NCI-H2196 (cell line): ENCODE measurements around the gene TIMM23.
"Not testable (repeated sequence)": the region's sequence is repeated elsewhere in the genome, so short reads cannot be mapped to it uniquely, and the experiment has no call there.

Experiments used
- DNase-seq: peaks from one replicate; lab custom pipeline; 2025; ENCODE audit not compliant: unreplicated experiment; lab: John Stamatoyannopoulos, UW

Gene TIMM23

DNA sequence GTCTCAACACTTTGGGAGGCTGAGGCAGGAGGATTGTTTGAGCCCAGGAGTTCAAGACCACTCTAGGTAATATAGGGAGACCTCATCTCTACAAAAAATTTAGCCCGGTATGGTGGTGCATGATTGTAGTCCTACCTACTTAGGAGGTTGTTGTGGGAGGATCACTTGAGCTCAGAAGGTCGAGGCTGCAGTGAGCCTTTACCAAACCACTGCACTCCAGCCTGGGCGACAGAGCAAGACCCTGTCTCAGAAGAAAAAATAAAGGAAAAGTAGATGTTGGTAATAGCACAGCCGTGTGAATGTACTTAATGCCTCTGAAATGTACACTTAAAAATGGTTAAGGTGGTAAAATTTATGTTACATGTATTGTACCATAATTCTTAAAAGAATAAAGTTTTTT, 25.3 kb downstream of the TIMM23 start:
- DNase-seq, result no peak

DNA sequence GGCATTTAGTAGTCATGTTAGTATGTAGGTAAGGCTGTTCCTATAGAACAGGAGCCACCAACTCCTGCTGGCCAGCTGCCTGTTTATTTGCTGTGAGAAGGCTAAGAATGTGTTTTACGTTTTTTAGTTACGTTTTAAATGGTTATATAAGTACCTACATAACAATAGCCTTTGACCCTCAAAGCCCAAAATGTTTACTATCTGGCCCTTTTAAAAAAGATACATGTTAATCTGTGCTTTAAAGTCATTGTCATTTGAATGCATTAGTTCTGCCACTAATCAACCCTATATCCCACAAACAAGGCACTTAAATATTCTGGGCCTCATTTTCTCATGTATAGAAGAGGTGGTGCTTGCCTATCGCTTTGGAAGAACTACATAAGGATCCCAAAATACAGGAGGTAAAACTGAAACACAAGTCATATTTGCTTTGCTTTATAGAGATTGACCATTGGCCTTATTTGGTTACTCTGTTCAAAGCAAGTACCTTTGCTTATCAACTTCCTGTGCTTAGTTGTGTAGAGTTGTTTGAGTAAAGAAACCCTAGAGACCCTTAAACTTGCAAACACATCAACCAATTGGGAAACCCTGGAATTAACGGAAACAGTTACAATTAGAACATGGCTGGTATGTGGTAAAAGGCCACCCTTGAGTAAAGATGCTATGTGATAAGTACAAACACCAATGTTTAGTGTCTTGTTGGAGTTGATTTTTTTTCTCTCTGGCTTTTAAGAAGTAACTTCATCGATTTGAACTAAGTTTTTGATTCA, 25.9 kb downstream of the TIMM23 start:
- DNase-seq, result no peak

DNA sequence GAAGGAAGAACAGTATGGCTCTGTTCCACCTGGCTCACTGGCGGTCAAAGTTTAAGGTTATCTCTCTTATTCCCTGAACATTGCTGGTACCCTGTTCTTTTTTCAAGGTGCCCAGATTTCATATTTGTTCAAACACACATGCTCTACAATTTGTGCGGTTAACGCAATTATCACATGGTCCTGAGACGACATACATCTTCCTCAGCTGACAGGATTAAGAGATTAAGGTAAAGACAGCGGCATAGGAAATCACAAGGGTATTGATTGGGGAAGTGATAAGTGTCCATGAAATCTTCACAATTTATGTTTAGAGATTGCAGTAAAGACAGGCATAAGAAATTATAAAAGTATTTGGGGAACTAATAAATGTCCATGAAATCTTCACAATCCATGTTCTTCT, 27.7 kb downstream of the TIMM23 start:
- not testable (repeated sequence) for DNase-seq

DNA sequence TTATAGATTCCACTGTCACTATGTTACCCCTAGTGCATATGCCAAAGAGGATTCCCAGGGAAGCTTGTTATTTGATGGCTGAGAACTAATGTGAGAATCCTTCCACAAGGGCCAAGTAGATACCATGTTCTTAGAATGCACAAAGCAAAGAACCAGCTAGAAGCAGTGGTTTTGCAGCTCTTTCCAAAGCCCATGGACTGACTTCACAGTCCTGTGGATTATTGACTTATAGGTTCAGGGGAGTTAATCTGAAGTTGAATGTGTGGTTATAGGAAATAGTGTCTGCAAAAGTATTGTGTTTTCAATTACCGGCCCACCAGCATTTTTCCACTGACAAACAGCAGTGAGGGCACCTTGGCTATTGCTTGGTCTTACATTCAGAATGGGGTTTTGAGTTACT, 28.2 kb downstream of the TIMM23 start:
- DNase-seq, result no peak

DNA sequence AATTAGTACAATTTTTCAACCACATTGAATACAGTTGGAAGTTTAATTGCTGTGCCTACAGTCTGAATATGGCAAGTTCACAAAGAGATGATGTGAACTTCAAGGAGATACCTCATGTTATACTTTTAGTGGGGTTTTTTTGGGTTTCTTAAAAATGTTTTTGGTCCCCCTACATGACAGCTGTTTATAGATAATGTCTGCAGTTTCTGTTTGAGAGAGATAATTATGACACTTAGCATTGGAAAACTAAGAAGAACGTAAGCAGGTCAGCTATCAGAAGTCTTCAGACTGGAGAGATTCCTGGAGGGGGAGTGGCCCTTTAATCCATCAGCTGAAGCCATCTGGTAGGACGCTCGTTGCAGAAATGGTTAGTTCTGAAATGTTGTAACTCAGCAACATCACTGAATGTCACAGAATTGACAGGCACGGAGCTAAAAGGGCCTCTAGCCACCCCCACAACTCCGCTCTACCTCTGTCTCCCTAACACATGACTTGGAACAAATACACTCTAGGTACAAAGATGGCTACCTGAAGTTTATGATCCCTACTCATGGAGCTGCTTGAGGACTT, 29.0 kb downstream of the TIMM23 start:
- no peak for DNase-seq

DNA sequence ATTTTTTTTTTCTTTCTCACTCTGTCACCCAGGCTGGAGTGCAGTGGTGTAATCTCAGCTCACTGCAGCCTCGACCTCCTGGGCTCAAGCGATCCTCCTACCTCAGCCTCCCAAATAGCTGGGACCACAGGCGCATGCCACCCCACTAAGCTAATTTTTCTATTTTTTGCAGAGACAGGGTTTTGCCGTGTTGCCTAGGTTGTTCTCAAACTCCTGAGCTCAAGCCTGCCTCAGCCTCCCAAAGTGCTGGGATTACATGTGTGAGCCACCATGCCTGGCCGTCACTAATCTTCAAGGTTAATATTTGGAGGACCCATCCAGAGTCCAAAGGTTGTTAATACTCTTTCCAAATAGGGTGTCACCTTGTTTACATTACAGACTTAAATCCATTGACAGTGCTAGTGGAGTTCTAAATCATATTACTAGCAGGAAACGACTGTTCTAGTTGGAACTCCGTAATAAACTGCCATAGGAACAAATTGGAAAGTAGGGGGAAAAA, 29.9 kb downstream of the TIMM23 start:
- not testable (repeated sequence) for DNase-seq

DNA sequence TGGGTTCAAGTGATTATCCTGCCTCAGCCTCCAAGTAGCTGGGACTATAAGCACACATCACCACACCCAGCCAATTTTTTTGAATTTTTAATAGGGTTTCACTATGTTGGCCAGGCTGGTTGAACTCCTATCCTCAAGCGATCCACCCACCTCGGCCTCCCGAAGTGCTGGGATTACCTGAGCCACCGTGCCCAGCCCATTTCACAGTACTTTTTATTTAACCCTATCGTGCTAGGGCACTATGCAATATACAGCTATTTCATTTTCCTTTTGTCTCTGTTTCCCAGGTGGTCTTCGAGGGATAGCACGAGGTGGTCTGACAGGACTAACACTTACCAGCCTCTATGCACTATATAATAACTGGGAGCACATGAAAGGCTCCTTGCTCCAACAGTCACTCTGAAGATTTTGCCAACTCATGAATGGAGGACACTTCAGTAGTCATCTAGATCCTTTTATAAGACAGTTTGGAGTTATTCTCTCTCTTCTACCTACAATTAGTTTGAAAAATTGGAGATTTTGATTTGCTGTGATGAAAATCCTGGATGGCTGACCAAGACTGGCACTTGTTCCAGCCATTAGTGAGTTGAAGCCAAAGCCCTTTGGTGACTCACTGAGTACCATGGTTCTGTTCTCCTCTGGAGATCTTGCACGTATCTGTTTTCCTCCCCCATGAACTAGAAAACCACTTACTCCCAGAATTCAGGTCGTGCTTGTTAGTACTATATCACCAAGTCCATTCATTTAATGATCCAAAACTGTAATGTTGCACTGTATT, 30.8 kb downstream of the TIMM23 start:
- DNase-seq, result no peak

DNA sequence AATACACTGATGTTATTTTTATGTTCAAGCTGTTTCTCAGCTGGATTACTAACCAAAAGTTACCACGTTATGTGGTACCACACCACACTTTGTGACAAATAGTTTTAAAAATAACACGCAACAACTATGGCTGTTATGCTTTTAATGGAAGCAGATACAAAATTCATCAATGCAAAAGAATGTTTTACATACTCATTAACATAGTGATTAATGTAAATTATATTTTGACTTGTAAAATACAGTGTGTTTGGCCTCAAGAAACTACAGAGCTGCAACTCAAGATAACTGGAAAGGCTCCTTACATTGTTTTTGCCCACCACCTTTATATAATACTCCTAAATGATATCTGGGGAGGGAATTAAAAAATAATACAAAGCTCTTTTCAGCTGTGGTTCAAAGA, 32.7 kb downstream of the TIMM23 start:
- no peak for DNase-seq

DNA sequence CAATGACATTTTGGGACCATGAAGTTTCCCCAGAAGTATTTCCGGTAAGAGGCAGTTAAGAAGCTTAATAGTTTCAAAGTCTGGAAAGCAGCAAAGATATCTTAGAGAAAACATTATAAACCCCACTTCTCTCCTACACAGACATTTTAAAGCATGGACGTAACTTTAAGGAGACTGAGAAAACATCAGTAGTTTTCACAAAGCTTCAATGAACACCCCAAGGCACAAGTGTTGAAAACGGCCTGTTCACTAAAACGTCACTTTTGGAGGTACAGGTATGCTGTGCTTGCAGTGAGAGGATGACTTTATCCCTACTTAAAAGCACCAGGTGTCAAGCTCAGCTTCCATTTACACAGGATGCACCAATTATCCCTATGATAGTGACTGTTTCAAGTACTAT, 33.1 kb downstream of the TIMM23 start:
- no peak for DNase-seq

DNA sequence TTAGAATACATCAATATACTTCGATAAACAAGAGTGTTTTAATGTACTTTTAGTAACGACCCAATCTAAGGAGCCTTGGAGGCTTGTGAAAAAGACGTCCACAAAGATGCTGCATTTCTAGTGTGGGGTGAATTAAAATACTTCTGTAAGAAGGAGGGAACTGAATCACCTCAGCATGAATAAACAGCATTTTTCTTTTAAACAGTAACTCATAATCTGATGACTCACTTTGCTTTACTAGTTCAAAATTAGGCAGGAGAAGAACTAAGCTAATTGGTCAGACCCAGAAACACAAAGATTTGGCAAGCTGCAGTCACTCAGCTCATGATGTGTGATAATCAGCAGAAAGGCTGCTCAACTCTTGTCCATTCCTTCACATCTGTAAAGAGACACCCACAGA, 33.9 kb downstream of the TIMM23 start:
- no peak for DNase-seq

DNA sequence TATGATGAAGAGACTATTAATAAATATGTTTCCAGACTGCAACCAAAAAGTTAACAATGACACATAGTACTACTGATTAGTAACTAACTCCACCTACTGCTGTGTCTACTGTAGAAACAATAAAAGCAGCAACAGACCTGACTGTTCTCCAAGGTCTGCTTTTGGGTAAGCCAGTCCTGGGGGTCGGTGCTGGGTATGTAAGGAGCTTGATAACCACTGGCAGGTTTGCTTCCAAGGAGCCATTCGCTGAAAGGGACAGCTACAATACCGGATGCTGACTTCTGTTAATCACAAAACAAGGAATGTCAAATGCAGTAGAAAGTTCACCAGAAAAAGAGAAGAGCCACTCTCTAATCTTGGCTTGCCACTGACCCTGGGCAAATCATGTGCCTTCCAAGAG, 40.5 kb downstream of the TIMM23 start:
- DNase-seq, result no peak

DNA sequence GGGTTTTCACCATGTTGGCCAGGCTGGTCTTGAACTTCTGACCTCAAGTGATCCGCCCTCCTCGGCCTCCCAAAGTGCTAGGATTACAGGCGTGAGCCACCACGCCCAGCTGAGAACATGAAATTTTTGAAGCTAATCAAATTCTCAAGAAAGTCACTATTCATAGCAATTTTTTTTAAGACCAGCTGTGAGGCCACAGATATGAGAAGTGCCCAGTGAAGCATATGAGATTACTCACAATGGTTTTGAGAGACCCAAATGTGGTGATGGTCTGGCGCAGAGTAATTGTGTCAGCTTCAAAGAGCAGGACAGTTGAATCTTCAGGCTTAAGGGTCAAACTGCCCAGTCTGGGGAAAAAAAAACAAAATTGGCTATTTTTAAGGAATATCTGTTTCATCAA, 41.9 kb downstream of the TIMM23 start:
- DNase-seq, result no peak

DNA sequence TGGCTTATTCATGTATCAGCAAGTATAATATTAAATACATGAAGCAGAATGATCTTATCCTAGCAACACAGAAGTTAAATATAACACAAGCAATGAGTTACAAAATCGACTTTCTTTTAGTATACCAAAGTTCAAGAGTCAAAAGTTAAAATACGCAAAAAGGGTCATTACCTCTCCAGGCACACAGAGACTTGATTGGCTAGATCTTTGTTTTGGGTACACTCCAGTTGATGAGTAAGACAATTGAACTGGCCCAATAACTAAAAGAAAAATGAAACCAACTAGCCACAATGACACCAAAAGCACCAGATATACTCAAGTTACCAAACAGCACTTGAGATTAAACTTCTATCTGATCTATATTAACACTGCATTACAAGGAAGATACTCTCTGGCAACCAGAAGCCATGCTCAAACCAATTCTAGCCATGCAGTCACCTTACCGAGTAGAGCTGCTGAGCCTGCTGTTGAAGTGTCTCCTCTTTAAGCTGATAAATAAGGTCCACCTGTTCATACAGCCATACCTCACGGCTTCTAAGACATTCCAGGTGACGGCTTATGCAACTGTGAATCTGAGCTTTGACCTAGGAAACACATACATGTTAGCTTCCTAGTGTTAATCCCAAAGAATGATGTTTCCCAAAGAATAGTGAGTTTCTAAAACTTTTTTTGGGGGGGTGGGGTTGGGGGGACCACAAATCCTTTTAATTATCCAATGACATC, 42.6 kb downstream of the TIMM23 start:
- DNase-seq, result no peak

DNA sequence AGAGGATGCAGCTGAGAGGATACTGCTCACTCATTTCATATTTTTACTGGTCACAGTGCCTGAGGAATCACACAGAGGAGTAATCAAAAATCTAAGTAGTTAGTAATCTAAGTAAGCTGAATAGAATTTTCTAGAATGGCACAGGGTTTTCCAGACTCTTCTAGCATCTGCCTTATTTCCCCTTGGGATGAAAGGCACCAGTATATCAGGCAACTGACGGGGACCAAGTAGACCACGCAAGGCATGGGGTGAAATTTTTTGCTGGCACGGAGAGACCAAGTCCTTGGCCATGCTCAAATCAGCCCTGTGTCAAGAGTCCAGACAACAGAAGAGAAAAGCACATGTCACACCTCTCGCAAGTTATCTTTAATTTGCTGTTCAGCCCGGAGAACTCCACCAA, 43.9 kb downstream of the TIMM23 start:
- no peak for DNase-seq

DNA sequence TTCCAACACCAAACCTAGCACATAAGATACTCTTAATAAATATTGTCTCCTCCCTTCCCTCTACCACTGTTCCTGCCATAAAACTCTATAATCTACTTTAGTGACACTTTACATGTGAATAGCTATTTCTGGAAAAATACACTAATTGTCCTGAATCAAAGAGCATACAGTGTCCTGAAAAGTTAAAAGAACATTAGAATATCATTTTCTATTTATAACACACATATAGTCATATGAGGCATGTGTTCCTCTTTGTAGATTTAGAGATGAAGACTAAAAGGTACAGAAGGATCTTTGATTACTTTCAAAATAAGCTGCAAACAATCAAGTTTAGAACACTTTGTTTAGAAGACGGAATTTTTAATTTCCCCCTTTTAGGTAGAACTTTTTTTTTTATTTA, 44.5 kb downstream of the TIMM23 start:
- no peak for DNase-seq

DNA sequence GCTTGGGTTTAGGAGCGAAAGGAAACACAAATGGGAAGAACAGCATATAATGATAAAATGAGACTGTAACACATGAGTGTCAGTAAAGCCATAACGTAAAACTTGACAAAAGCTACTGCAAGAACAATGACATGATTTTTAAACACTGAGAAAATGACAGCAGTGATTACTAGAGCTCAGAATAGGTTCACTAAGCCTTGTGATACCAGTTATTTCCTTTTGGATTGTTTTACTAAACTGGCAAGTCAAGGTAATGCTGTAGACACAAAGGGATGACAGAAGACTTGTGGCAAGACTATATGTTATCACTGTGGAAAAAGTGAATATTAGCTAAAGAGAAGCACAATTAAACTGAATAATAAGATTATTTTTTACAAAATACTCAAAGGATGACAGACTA, 45.4 kb downstream of the TIMM23 start:
- no peak for DNase-seq

DNA sequence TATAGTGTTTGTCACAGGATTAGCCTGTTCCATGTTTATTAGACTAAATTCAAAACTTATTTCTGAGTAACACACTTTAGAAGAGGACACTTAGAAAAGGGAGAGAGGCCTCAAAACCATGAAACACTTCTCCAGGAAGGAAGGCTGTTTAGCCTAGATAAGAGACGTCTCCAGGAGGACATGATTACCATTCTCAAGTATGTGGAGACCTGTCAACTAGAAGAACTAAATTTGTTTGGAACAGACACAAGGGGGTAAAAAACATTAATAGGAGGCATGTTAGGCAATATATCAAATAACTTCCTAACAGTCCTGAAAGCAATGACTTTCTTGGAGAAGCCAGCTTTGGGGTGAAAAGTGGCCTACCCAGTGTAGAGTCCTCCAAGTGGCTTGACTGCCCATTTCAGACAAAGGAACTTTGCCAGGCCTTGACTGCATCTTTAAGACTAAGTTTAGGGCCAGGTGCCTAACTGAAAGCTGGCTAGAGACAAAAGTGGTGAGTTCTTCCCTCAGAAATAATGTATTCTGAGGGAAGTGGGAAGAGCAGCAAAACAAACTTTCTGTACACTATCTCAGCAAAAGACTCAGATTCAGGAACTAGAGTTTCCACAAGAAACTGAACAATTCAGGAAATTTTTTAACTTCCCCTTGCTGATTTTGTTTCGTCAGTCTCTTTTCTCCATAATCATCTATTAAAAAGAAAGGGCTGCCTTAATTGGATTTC, 46.3 kb downstream of the TIMM23 start:
- no peak for DNase-seq

DNA sequence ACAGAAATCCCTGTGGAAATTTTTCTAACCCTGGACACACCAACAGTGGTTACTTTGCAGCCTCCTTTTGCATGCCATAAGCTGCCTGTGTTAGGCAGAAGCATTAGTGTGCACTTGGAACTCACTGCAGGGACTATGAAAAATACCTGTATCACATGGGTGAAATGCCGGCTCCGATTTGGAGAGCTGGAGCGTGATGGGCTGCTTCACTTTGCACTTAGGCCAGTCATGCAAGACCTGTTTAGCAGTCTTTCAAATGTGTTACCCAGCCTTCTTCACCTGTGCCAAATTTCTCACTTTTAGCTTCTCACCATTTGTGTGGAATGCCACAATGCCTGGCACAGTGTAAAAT, 46.9 kb downstream of the TIMM23 start:
- no peak for DNase-seq

DNA sequence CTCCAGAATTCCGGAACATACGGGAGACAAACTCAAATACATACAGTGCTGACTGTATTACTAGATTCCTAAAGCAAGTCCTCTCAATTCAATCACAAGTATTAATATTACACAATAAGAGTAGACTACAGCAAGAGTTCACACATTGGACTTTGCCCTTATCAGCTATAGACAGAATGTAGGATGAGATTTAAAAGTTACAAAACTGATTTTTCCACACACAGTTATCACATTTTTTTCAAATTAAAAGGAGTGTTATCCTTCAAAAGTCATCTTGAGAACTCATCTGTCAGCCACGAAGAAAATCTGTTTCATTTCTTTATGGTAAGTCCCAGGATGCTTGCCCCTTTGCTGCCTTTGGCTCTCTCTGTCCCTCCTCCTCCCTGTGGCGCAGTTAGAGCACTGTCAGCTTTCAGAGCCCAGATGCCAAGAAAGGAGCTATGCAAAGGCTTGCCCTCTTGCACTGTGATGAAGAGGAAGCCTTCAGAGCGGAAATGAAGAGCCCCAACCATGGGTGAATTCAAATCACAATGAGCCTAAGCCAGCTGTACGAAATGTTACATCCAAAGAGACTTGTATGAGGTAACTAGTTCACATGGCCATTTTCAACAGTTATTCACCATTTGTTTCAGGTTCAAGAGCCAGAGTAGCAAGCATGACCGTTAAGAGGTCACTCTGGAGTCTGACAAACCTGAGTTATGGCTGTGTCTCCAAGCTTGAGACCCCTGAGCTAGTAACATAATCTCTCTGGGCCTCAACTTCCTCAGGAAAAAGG, 47.5 kb downstream of the TIMM23 start:
- no peak for DNase-seq

DNA sequence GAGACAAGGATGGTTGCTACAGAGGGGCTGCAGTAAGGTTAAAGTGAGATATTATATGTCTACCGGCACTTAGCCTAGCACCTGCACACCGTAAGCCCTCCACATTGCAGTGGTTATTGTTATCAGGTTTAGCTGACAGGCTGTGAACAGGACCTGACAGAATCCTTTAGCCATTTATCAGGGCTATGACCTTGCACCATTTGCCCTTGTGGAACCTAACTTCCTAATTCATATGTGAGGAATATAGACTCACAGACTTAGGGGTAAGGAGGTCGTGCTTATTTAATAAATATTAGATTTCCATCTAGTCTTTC, 48.0 kb downstream of the TIMM23 start:
- no peak for DNase-seq
